ENCODE data around the gene PACSIN3.
A peak's percentile ranks its signal among the peaks of the same experiment; 100 is the strongest.

The PACSIN3 gene

GRCh38 chr11:47152953-47153950, 33.0 kb downstream of the PACSIN3 start:
- peak; percentile 68 for DNase-seq

- DNase-seq = no peak
Measured at GRCh38 chr11:47152126-47152952, 33.9 kb downstream of the PACSIN3 start.

GRCh38 chr11:47149782-47150181, 36.5 kb downstream of the PACSIN3 start:
- DNase-seq = no peak

- no peak for DNase-seq
Measured at GRCh38 chr11:47148903-47149531, 37.2 kb downstream of the PACSIN3 start.

- DNase-seq = no peak
Measured at GRCh38 chr11:47148270-47148669, 38.0 kb downstream of the PACSIN3 start.

- no peak for DNase-seq
Measured at GRCh38 chr11:47147681-47148080, 38.6 kb downstream of the PACSIN3 start.

GRCh38 chr11:47147250-47147649, 39.0 kb downstream of the PACSIN3 start:
- DNase-seq = no peak

GRCh38 chr11:47144541-47144940, 41.7 kb downstream of the PACSIN3 start:
- DNase-seq = no peak

- no peak for DNase-seq
Measured at GRCh38 chr11:47143322-47143721, 42.9 kb downstream of the PACSIN3 start.

- no peak for DNase-seq
Measured at GRCh38 chr11:47139878-47140277, 46.4 kb downstream of the PACSIN3 start.

GRCh38 chr11:47137476-47137875, 48.8 kb downstream of the PACSIN3 start:
- no peak for DNase-seq

GRCh38 chr11:47136921-47137320, 49.3 kb downstream of the PACSIN3 start:
- no peak for DNase-seq

GRCh38 chr11:47136327-47136726, 49.9 kb downstream of the PACSIN3 start:
- DNase-seq = no peak

GRCh38 chr11:47132981-47133380, 53.3 kb downstream of the PACSIN3 start:
- no peak for DNase-seq

GRCh38 chr11:47132490-47132889, 53.7 kb downstream of the PACSIN3 start:
- no peak for DNase-seq

- DNase-seq = no peak
Measured at GRCh38 chr11:47131136-47131535, 55.1 kb downstream of the PACSIN3 start.

GRCh38 chr11:47130543-47130942, 55.7 kb downstream of the PACSIN3 start:
- DNase-seq = no peak
